Stimulated activated CD4-positive, alpha-beta T cell treated with anti-CD3 and anti-CD28 coated beads, Interleukin-1b, Interleukin-23, amount 100 ng/mL, for 1 hour (primary cell): ENCODE measurements around the gene ABHD2.

Experiments
- DNase-seq, 2 donors: peaks; one replicate each; pipeline ENCODE4 v3.0.0-alpha.2; 2020; ENCODE audit warnings: low read depth in 2 of 2

Gene ABHD2

GRCh38 chr15:89098281-89098680 is 10.0 kb downstream of the ABHD2 start:
- DNase-seq, result no peak

DNA sequence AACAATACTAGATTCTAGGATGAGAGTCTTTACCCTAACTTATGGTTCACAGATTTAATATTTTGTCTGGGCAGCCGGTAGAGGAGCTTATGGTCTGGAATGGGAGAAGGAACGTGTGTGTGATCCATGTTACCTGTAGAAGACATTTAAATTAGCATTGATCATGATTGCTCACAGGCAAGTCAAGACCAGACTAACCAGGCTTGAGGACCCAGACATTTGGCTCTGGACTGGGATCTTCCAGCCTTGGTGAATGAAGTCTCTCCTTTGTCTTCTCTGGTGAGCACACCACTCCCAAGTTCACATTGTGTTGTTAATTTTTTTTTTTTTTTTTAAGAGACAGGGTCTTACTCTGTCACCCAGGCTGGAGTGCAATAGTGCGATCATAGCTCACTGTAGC is 11.7 kb downstream of the ABHD2 start:
- no peak for DNase-seq

DNA sequence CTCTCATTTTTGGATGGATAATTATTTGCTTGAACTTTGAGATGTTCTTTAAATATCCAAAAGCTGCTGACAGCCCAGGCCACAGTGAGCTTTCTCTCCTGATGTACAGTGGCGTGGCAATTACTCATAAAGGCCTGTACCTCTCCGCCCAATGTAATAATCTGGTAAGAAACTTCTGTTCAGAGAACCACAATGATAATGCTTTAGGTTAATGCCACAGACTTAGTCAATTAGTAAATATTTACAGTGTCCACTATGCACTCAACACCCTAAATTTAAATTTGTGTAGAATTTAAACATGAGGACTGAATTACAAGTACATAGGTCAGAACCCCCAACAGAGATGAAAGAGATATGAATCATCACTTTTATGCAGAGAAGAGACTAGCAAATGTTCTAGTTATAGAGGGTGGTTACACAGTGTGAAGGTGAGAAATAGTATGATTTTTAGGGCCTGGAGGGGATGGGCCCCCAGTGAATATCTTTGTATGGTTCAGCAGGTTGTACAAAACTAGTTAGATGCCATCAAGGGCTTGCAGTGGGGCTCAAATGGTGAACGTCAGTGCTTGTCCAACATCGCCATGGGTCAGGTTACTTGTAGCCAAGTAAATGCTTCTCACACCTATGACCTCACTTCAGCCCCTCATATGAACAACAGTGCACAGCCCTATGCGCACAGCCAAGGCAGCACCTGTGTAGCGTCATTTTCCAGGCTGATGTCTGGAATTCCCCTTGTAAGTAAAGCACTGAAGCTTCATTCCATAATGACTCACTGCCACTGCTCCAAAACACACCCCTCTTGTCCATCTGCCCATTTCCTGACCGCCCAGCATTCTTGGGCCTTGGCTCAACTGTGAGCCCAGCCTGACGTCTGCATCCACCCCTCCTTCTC is 13.3 kb downstream of the ABHD2 start:
- DNase-seq, result no peak

DNA sequence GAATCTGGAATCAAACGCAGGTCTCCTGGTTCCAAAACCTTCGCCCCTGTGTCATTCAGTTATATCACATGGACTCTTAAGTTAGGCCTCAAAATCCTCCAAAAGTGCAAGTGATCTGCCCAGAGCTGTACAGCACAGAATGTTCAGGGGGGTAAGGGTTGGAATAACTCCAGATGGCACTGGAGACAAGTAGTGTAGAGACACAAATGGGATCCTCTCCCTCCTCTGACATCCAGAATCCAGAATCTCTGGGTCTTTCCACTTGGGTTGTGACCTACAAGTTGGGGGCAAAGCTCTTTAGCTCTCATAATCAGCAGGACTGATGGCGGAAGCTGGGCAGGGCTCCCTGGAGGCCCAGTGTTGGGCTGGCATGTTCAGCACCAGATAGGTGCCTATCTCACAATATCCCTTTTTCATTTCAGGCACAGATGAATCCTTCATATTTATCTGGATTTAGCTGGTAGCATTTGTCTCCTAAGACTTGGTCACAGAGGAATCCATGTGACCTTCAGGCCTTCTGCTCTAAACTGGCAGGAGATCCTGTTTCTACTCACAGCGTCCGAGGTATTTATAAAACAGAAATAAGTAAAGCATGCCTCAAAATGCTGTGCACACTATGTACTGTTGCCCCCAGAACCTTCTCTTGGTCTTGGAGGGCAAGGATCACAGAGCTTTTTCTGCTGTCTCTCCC is 15.4 kb downstream of the ABHD2 start:
- DNase-seq, result no peak

DNA sequence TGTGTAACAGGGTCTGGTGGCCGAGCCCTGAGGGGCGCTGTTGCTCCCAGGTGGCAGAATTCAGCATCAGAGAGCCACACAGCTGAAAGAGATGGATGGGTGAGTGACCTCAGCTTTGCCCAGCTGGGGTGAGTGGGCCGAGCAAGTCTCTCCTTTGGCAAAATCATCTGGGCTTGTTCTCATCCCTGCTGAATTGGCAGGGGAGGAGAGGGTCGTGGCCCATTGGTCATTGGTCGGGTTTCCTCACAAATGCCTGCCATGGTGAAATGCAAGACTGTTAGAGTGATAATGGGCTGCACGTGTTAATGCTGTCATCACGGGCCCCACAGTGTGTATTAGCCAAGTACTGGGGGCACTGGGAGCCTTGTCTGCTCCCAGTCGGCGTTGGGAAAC is 15.9 kb downstream of the ABHD2 start:
- no peak for DNase-seq

GRCh38 chr15:89105147-89105546 is 16.9 kb downstream of the ABHD2 start:
- DNase-seq, result no peak

DNA sequence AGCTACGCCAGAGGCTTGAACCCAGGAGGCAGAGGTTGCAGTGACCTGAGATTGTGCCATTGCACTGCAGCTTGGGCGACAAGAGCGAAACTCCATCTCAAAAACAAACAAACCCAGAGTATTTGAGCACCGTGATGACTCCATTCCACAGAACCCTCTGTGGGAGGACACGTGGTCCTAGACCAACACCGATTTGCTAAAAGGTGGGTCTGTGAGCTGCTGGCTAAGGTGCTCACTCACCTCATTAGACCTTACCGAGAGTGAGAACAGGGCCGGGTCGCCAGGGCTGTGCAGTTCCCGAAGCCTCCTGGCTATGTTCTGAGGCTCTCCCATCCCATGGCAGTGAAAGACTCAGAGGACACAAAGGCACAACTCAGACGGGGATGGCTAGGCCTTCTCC is 17.9 kb downstream of the ABHD2 start:
- no peak for DNase-seq

DNA sequence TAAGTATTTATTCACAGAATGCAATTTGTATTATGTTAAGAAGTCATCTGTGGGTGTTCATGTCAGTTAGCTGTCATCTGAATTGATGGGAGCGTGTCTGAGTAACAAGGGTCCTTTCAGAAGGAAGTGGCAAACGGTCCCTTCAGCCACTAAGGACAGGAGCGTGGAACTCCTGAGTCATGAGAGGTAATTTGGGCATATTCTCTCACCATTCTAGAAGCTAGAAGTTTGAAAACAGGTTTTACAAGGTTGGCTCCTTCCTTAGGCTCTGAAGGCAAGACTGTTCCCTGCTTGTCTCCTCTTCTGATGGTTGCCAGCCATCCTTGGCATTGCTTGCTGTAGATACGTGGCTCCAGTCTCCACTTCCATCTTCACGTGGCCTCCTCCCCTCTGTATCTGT is 19.7 kb downstream of the ABHD2 start:
- DNase-seq, result no peak

DNA sequence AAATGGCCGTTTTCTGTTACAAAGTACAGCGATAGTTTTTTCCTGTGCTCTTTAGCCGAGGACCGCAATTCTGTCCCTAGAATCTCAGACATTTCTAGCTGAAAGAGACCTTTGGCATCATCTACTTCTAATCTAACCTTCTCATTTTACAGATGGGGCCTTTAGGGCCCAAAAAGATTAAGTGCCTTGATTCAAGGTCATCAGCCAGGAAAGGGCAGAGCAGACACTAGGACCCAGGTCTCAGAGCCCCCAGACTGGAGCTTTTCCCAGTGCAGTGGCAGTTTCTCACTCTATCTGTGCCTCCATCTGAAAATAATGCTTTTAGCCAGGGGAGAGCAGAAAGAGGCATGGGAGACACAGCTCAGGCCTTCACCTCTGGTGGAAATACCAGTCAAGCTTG is 20.6 kb downstream of the ABHD2 start:
- DNase-seq, result no peak

DNA sequence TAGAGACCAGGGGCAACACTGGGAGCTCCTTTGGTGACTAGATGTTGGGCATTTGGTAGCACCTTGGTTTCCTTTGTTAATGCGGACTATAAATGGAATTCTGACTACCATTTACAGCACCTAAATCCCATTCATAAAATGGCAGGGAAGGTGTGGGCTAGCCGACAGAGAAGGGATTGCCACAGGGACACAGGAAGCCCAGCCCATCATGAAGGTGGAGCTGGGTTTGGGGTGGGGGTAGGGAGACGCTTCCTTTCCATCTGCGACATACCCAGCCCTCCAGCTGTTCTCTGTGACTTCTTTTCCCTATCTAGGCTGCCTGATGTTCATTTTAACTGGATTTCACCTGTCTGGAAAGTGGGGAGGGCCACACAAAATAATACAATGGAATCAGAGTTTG is 21.0 kb downstream of the ABHD2 start:
- no peak for DNase-seq

DNA sequence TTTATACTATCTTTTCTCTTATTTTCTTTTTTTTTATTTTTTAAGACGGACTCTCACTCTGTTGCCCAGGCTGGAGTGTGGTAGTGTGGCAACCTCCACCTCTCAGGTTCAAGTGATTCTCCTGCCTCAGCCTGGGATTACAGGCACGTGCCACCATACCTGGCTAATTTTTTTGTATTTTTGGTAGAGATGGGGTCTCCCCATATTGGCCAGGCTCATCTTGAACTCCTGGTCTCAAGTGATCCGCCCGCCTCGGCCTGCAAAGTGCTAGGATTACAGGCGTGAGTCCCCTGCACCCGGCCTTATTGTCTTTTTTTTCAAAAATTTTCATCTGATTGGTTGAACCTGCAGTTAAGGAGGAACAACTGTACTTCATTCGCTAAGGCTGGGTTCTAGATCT is 21.8 kb downstream of the ABHD2 start:
- DNase-seq, result no peak

DNA sequence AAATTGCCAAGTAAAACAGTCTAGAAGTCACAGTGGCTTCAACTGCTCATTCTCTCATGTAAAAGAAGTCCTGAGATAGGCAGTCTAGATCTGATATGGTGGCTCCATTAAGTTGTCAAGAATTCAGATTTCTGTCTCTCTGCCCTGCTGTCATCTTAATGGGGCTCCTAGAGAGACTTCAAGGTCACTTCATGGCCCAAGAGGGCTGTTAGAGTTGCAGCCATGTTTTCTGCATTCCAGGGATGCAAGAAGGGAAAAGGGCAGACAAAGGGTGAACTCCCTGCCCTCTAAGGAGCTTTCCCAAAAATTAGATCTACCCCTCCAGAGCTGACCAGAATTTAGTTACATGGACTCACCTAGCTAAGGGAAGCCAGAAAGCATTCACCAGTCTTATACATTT is 23.1 kb downstream of the ABHD2 start:
- no peak for DNase-seq

- no peak for DNase-seq
Measured at GRCh38 chr15:89111961-89112340, 23.7 kb downstream of the ABHD2 start.

DNA sequence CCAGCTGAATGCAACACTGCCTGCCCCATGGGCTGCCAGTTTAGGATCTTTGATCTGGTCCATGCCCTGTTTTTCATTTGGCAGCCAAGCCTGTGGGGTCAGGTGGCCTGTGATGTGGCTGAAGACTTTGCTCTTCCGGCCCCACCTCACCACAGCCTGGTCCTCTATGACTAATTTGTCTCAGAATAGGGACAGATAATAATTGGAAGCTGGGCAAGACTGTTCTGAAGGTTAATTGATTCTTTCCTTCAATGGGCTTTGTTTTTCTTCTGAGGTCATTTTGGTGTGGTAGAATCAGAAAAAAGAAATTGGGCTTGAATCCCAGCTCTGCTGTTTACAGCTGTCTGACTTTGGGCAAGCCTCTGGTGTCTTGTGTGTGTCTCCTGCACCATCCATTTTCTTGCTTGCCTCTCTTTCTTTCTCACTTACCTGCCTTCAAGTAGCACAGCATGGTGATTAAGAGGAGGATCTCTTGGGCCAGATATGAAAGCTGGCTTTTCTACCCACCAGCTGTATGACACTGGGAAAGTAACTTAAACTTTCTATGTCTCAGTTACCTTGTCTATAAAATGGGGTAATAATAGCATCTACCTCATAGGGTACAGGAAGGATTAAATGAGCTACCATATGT is 24.2 kb downstream of the ABHD2 start:
- DNase-seq, result no peak

DNA sequence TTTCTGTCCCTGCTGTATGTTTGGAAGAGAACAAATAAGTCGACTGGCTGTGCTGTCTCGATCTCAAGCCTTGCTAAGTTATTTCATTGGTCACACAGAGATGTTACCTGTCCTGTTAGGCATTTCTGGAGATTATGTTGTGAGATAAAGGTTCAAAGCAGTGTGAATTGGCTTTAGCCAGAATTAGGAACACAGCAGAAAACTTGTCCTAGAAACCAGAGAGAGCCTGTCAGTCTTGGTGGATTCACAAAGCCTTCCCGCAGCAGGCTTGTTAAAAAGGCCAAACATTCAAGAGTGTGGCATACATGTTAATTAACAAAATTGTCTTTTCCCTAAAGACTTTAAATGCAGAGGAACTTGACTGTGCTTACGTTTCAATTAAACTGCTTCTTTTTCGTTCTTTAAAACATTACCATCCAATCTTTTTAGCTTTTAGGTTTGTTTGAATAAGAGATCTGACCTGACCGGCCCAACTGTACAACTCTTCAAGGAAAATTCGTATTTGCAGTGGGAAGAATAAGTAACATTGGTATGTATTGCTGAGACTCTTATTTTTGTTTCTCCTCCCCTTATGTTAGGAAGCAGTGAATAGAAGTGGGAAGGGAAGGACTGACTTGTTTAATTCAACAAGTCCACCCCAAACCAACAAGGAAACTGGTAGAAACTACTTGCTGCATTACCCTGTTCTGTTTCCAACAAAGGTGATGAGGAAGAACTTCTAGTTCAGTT is 25.2 kb downstream of the ABHD2 start:
- DNase-seq, result no peak

GRCh38 chr15:89114990-89115389 is 26.7 kb downstream of the ABHD2 start:
- DNase-seq, result no peak

DNA sequence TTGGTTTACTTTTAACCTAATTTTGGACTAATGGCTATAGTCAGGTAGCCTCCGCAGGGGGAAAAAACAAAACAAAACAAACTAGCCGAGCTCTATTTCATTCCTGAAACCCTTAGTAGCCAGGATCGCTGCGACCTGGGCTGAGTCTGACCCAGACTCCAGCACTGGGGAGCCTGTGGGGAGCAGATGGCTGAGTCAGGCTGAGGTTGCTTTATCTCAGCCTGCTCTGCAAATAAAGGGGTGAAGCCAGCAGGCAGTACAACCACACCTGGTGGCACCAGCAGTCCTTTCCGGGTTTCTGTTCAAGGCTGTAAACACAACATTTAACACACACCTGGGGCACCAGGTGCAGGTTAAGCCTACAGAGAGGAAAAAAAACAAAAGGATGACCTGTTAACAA is 27.3 kb downstream of the ABHD2 start:
- DNase-seq, result no peak

DNA sequence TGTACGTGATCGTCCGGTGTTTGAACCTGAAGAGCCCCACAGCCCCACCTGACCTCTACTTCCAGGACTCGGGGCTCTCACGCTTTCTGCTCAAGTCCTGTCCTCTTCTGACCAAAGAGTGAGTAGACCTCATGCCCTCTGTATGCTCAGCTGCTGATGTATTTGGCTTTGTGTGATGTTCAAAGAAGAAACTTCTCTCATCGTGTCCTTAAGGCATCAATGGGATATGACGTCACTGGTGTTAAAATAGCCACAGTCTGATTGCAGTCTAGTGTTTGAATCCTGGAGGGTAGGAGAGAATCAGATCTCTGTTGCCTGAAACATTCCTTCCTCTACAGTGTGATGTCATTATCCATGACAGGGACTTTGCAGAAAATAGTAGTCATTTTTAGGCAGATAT is 28.1 kb downstream of the ABHD2 start:
- DNase-seq, result no peak

GRCh38 chr15:89117790-89118189 is 29.5 kb downstream of the ABHD2 start:
- DNase-seq, result no peak

GRCh38 chr15:89118481-89118989 is 30.3 kb downstream of the ABHD2 start:
- DNase-seq, result no peak

GRCh38 chr15:89119489-89120478 is 31.5 kb downstream of the ABHD2 start:
- no peak for DNase-seq
